Stimulated activated CD8-positive, alpha-beta memory T cell treated with anti-CD3 and anti-CD28 coated beads, Interleukin-7, amount 100 ng/mL, for 4 hours (primary cell): ENCODE data around the gene IFITM10.

Experiments used
- DNase-seq, 2 donors: peaks; one replicate each; pipeline ENCODE4 v3.0.0-alpha.2; 2020; ENCODE audit warnings: low read depth in 2 of 2

IFITM10 gene

DNA sequence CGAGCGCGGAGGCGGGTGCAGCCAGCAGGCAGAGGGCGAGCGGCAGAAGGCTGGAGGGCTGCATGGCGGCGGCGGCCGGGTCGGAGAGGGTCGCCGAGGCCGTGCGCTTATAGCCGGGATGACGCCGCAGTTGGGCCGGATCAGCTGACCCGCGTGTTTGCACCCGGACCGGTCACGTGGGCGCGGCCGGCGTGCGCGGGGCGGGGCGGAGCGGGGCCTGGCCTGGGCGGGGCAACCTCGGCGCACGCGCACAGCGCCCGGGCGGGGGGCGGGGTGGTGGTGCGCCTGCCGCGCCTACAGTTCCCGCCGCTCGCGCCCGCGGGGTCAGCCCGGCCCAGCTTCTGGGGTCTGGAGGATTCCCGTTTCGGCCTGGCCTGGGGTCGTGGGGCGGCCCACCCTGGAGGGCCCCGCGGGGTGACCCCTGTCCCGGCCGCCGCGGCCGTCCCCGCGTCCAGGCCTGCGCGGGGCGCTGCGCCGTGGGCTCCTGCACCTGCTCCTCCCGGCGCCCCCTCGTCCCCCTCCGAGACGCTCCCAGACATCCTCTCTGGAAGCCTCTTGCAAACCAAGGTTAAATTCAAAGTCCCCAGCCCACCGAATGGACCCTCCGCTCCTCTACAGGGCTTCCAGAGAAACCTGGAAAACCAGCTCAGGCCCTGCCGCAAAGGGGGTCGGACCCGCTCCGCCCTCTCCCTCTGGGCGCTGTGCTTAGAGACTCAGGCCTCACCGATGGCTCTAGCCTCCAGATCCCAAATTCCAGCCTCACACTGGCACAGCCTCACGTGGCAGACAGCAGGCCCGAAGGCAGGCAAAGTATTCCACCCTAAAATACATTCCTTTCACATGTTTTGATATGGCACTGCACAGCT lies 13.6 kb upstream of the IFITM10 start, which contains the start of gene CTSD:
CTSD (minus strand) TSS at position 132 of the 866 bp plus-strand sequence; CDS start at position 64, 68 bp downstream.
- DNase-seq: peak; percentile 59 to 81

DNA sequence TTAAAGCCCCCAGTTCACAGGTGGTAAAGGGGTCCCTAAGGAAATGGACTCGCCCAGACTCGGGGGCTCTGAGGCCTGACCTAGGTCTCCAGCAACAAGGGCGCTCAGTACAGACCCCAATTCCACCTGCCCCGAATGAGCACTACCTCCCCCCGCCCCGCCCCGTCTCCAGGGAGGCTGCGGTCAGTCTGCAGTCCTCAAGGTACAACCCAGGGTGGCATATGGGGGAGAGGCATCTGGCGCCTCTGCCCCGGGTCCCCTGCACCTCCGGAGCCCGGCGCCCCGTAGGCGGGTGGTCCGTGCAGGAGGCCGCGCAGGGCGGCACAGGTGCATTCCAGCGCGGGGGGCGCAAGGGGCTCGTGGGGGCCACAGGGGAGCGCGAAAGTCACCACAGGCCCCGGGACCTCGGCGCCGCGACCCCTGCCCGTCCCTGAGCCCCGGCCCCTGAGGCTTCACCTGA lies 13.0 kb upstream of the IFITM10 start:
- no peak for DNase-seq

DNA sequence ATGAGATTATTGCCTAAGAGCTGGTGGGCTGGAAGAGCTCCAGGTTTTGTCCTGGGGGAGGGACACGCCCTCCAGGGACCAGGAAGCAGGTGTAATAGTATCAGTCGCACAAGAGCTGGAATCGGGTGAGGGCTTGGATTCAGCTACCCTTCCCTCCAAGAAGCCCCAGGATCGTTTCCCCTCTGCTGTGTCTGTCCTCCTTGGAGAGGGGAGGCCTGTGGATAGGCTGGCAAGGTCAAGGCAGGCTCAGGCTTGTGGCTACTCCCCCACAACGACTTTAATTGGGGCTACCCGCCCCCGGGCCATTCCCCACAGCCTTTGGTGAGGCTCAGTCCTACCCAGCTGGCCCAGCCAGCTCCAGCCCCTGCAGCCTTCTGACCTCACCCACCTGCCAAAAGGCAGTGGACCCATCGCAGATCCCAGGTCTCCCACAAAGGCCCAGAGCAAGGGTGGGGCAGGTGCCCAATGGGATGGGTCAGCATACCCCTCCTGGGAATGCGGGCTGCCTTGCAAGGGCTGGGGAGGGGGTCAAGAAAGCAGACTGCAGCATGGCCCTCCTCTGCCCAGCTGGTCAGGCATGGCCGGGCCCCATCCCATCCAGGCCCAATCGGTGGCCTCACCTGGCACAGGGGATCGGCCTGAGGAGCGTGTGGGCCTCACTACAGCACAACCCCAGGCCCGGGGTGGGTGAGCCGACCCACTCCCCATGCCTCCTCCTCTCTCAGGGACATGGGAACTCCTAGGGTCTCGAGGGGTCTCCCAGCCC lies 12.3 kb upstream of the IFITM10 start:
- no peak for DNase-seq

DNA sequence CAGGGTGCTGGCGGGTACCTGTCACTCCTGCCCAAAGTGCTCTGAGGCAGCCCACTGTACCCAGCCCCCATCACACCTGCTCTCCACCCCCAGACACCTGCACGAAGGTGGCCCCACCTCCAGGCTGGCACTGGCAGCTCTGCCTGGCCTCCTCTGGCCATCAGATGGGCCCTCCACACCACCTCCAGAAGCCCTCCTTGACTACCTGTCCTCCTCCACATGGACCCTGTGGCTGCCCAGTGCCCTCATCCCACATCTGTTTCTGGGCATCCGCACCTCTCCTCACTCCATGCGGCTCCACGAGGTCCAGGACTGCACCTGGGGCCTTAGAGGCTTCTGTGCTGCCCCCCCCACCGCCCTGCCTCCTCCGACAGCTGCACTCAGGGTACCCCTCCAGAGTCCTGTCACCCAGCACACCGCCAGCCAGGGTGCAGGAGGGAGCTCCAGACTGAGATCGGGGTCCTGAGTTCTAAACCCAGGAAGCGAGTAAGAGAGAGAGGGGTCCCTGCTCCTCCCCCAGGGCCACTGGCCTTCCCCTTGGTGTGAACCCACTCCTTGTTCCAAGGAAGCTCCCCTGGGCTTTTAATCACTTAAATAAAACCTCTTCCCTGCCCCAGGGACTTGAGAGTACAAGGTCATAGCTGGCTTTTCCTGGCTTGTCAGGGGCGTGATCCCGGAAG lies 11.6 kb upstream of the IFITM10 start:
- no peak for DNase-seq

DNA sequence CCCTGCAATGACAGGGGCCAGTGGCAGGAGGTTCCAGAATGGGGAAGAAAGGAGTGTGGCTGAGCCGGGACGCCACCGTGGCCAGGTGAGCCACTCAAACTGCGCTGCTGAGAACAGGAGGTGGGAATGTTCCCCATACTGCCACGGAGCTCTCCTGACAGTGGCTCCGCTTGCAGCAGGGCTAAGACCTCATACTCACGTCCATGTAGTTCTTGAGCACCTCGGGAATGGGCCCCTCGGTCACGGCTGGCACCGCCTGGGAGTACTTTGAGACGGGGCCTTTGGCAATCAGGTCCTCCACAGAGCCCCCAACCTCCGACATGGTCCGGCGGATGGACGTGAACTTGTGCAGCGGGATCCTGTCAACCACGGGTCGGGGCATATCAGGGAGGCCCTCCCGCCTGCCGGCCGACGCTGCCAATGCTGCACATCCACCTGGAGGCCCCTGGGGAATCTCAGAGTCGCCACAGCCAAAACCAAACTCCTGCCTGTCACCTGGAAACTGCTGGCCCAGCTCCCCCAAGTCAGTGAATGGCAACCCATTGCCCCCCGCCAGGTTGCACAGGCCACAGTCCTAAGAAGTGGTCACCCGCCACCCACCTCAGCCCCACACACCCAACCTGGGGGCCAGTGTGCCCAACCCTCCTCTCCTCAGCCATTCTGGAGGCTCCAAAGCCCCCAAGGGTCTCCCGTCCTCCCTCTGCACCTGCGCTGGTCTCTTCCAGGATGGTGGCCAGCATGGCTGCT lies 10.9 kb upstream of the IFITM10 start:
- no peak for DNase-seq

DNA sequence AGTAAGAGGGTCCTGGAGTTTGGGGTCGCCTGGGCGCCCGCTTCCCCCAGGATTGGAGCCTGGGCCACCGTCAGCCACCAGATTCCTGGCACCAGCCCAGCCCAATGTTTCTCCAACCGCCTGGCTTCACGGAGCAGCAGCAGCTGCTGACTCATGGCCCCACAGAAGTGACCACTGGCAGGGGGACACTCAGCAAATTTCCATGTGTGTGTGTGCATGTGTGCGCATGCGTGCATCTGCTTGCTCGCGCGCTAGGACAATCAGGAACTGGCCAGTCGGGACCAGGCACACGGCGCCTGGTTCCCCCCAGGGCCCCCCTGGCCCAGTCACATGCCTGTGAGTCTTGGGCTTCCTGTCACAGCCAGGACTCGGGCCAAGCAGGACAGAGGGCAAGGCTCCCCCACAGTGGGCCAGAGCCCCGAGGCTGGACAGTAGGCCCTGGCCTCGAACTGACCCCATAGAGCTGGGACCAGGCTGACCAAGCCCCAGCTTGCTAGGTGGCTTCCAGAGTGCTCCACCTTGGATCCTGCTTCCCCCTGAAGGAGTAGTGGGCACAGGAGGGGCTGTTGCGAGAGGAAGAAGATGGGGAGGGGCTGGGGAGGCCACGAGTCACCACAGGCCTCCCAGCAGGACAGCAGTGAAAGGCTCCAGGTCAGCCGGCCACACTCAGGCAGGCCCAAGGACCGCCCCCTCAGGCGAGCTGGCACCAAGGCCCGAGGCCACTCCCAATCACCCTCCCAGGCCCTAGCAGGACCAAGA lies 10.1 kb upstream of the IFITM10 start:
- no peak for DNase-seq

DNA sequence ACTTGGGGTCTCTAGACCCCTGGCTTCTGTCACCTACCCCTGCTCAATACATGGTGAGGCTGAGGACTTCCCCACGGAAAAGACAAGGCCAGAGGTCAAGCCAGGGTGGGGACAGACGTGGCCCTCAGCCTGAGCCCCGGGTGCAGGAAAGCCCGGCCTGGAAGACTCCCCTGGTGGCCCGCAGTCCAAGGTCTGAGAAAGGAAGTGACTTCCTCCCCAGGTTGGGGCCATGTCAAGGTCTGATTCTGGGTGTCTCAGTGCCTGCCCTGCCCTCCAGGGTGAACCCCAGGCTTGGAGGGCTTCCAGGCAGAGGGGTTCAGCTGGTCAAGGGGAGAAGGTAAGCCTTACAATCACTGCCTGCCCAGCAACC lies 9.4 kb upstream of the IFITM10 start:
- DNase-seq: no peak

DNA sequence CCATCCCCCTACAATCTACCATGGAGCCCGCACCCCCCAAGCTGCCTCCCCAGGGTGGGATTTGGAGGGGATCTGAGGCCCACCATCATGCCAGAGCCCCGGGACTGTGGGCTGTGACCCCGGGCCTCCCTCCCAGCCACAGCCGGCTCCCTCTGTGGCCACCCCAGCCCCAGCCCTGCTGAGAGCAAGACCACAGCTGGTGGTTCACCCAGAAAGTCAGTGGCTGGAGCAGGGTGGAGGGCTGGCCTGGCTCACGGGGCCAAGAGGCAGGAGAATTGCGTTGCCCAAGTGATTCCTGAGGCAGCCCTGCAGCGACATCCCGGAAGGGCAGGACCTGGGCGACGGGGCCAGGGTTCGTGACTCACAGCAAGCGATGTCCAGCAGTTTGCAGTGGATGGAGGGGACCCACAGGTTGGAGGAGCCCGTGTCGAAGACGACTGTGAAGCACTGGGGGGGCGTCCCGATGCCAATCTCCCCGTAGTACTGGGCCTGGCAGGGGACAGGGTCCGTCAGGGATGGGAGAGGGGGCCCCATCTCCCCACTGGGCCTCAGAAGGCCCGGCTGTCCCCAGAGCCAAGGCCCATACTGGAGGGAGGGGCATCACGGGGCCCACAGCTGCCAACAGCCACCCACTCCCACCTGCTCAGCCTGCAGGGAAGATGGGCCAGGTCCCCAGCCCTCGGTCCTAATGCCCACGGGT lies 8.9 kb upstream of the IFITM10 start:
- no peak for DNase-seq

DNA sequence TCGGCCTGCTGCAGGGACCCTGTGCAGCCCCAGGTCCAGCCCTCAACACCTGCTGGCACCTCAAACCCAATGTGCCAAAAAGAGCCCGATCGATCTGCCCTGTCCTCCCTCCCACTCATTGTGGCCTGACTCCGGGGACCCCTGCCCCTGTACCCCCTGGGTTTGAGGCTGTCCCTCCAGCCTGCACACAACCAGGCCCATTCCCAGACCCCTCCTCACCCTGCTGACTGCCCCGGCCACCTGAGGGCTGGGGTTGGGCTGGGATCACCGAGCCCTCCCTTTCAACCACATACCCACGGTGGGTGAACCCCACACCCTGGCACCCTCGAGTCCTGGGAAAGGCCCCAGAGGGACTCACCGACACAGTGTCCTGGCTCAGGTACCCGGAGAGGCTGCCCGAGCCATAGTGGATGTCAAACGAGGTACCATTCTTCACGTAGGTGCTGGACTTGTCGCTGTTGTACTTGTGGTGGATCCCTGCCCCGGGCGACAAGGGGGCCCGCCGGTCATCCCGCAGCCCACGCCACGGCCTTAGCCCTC lies 8.3 kb upstream of the IFITM10 start:
- no peak for DNase-seq

DNA sequence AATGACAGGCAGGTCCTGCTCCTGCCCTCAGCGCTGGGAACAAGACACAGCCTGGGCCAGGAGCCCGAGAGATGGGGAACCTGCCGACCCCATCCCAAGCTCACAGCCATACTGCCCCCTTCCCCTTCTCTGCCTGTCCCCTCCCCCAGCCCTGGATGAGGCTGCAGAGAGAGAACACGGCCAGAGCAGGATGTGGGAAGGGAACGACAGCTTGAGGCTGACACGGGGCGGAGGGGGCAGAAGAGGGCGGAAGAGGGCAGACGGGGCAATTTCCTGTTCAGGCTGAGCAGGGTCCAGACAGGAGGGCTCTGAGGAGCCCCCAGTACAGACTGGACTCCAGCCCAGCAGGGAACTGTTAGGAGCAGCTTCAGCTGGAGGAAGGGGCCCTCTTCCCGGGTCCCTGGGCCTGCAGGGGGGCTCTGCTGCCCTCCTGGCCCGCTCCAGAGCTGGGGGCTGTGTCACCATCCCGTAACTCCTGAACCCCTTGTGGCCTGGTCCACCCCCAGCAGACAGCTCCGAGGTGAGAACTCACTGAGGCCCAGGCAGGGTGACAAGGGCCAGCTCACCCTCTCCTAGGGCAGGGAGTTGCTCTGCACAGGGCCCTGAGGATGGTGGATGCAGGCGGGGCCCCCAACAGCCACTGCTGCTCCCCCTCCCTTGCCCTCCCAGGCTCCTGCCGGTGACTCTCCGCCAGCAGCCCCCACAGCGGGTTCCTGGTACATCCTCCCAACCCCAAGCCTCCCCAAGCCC lies 7.6 kb upstream of the IFITM10 start:
- peak; percentile 41 to 50 for DNase-seq

DNA sequence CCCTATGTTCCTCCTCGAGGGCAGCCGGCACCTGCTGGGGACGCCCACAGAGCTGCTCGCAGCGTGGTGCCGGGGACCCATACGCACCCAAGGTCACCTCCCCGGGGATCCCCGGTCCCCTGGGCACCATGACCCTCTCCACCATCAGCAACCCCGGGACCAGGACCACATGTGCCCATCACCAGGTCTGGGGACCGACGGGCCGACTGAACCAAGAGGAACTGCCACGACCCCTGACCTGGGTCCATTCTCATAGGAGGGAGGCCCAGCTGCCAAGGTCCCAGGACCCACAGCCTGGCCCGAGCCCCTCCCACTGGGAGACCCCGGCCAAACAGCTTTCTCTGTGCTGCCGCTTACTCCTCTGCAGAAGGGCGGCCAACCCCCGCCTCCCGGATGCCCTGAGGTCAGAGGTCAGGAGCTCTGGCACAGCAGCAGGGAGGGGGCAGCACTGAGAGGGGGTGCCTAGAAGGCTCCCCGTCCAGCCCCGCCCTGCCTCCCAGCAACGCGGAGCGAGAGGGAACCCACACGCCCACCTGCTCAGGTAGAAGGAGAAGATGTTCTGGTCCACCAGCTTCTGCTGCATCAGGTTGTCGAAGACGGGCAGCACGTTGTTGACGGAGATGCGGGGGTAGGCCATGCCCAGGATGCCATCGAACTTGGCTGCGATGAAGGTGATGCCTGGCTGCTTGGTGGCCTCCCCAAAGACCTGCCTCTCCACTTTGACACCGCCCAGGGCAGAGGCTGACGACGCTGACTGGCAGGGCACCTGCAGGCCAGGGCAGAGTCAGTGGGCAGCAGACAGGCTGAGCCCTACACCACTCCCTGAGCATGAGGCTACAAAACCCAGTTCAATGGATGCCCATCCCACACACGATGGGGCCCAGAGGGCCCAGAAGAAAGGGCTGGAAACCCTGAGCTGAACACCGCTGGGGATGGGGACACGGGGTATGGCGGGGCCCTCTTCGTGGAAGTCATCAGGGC lies 6.7 kb upstream of the IFITM10 start:
- DNase-seq: no peak

DNA sequence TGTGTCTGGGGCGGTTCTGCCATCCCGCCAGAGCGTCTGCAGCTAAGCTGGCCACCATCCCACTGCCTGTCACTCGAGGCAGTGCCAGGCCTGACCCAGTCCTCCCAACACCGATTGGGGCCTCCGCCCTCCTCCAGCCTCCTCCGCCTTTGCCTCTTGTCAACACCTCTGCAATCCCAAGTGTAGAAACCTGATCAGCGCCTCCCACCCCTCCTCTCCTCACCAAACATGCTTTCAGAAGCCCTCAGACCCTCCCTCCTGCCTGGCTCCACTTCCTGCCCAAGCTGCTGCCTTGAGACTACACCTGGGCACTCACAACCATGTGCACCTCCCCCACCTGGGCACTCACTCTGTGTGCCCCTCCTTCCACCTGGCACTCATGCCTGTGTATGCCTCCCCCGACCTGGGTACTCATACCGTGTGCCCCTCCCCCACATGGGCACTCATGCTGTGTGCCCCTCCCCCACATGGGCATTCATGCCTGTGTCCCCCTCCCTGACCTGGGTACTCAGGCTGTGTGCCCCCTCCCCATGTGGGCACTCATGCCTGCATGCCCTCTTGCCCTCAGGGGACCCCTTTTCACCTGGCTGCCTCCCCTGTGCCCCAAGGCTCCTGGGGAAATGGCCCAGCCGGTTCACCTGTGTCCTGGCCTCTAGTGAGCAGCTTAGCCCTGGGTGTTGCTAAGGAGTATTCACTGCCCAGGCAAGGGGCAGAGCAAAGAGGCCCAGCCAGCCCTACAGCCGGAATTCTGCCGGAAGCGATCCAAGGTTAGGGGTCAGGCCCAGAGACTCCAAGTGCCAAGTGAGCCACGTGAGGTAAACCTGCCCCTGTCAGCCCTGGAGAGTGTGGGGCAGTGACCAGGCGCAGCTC lies 5.5 kb upstream of the IFITM10 start:
- no peak for DNase-seq

DNA sequence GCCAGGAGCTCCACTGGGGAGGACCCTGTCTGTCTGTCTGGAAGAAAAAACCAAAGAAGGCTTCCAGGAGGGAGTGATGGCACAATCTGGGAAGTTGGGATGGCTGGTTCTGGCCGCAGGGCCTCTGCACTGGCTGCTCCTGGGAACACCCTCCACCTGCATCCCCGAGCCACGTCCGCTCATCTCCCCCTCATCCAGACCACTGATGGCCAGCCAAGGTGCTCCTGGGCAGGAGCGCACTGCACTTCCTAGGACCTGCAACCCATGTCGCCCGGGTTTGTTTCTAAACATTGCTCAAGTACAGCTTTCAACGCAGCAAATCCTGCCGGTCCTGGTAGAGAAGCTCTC lies 4.9 kb upstream of the IFITM10 start:
- DNase-seq: no peak

DNA sequence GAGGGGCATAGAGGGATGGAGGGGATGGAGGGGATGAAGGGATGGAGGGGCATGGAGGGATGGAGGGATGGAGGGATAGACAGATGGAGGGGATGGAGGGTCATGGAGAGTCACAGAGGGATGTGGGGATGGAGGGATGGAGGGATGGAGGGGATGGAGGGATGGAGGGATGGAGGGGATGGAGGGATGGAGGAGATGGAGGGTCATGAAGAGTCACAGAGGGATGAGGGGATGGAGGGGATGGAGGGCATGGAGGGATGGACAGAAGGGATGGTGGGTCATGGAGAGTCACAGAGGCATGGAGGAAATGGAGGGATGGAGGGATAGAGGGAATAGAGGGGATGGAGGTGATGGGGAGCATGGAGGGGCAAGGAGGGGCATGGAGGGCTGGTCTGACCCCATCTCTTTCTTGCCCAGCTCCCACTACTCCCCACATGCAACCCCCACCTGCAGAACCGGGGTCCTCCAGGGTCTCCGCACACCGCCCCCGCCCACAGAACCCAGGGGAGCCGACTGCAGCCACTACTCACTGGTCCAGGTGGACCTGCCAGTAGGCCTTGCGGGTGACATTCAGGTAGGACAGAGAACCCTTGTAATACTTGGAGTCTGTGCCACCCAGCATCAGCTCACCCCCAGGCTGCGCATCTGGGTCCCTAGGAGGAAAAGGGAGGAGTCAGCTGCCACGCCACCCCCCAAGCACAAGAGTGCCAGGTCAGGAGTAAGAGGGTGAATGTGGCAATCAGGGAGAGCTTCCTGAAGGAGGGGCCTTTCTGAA lies 4.2 kb upstream of the IFITM10 start:
- no peak for DNase-seq

DNA sequence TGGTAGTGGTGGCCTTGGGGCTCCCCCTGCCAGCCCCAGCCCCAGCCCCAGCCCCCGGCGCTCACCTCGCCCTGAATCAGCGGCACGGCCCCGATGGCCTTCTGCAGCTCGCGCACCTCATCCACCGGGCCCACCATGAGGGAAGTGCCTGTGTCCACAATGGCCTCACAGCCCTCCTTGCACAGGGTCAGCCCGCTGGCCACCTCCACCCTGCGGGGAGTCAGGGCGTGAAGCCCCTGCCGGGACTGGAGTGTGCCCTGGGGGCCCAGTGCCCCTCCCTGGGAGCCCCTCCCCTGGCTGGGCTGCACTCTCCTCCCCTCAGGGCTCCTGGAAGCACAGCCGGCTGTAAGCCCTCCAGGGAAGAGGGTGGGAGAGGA lies 3.5 kb upstream of the IFITM10 start:
- DNase-seq: no peak

DNA sequence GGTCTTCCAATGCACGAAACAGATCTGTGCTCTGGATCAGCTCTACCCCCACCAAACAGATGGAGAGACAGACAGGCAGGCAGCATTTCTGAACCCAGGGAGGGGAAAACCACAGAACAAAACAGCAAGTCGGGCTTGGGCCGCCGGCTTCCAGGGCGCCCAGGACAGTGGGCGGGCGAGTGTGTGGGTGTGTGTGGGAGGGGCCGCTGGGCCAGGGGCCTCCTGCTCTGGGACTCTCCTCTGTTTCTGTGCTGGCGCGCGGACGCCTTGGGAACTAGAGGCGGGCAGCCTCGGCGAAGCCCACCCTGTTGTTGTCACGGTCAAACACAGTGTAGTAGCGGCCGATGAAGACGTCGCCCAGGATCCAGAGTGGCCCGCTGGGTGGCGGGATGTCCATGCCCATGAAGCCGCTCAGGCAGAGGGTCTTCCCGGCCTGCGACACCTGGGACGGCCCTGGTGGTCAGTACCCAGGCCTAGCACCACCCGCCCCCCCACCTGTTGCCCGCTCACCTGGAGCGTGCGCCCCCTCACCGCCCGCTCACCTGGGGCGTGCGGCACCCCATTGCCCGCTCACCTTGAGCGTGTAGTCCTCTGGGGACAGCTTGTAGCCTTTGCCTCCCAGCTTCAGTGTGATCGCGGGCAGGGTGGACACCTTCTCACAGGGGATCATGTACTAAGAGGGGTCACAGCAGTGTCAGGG lies 3.0 kb upstream of the IFITM10 start:
- no peak for DNase-seq
